ENCODE data around the gene SPATA4.

DNA sequence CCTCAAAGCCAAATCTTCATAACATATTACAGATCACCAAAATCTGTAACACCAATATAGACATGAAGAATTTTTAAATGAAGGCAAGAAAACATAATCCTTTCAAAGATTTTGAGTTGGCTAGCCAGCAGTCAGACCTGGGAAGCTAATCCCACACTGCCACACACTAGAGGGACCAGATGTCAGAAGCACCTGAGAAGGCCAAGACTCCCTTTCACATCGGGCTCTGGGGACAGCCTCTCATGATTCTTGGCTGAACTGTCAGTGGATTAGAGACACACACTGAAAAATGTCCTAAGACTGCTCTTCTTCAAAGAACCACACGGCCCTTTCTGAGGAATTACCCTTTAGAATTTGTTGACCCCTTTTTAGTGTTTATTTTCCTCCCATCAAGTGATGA lies 28.2 kb upstream of the SPATA4 start:
- TF ChIP-seq, protein P1, sequence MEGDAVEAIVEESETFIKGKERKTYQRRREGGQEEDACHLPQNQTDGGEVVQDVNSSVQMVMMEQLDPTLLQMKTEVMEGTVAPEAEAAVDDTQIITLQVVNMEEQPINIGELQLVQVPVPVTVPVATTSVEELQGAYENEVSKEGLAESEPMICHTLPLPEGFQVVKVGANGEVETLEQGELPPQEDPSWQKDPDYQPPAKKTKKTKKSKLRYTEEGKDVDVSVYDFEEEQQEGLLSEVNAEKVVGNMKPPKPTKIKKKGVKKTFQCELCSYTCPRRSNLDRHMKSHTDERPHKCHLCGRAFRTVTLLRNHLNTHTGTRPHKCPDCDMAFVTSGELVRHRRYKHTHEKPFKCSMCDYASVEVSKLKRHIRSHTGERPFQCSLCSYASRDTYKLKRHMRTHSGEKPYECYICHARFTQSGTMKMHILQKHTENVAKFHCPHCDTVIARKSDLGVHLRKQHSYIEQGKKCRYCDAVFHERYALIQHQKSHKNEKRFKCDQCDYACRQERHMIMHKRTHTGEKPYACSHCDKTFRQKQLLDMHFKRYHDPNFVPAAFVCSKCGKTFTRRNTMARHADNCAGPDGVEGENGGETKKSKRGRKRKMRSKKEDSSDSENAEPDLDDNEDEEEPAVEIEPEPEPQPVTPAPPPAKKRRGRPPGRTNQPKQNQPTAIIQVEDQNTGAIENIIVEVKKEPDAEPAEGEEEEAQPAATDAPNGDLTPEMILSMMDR (IDR thresholded peaks at IDR 0.05; ENCODE audit: poor library complexity): no peak
- TF ChIP-seq EZH2 (IDR thresholded peaks at IDR 0.05; ENCODE audit: borderline replicate concordance) (no peak), EZH2phosphoT487 (IDR thresholded peaks at IDR 0.05; ENCODE audit: low read depth, severe bottlenecking, unreplicated experiment) (no peak)

Data from hepatocyte (in vitro differentiated cells).